HepG2 (cell line): ENCODE data around the gene PYCR2. TPM values are rescaled to one million over a fixed set of nuclear protein-coding genes. Genes with fewer than 3 reads are reported as not detected.

ENCODE experiments used
- ADNP ChIP-seq: sonication (generic); formaldehyde crosslinking; IDR thresholded peaks from 2 replicates; pipeline ENCODE4 v1.4.0; 2020; ENCODE audit warnings: missing genetic modification reagents
- ATRX ChIP-seq: sonication (generic); formaldehyde crosslinking; IDR thresholded peaks from 2 replicates; pipeline ENCODE4 v1.4.0; 2020; ENCODE audit warnings: missing genetic modification reagents, borderline replicate concordance
- CENPBD1 ChIP-seq: sonication (generic); formaldehyde crosslinking; IDR thresholded peaks from 2 replicates; pipeline ENCODE4 v1.8.0; 2022; ENCODE audit warnings: missing genetic modification reagents, low read depth, mild to moderate bottlenecking, borderline replicate concordance
- CTCF ChIP-seq: sonication (generic); formaldehyde crosslinking; IDR thresholded peaks from 2 replicates; pipeline ENCODE4 v1.5.0; 2020; ENCODE audit warnings: mild to moderate bottlenecking, missing genetic modification reagents, moderate library complexity
- FLYWCH1 ChIP-seq: sonication (generic); formaldehyde crosslinking; IDR thresholded peaks from 2 replicates; pipeline ENCODE4 v1.8.1; 2023; ENCODE audit warnings: mild to moderate bottlenecking, missing genetic modification reagents
- KMT2B ChIP-seq: IDR thresholded peaks from 2 replicates; pipeline ENCODE4 v1.6.1; 2016; ENCODE audit warnings: missing genetic modification reagents, missing compliant biosample characterization
- MIER3 ChIP-seq: IDR thresholded peaks from 2 replicates; pipeline ENCODE4 v1.6.1; 2016; ENCODE audit warnings: missing compliant biosample characterization, borderline replicate concordance
- REPIN1 ChIP-seq: sonication (generic); formaldehyde crosslinking; IDR thresholded peaks from 2 replicates; pipeline ENCODE4 v1.8.0; 2022; ENCODE audit warnings: missing genetic modification reagents, low read depth, mild to moderate bottlenecking, borderline replicate concordance
- TCF7L2 ChIP-seq: IDR thresholded peaks from 2 replicates; pipeline ENCODE4 v1.6.1; 2011; ENCODE audit warnings: mild to moderate bottlenecking, low read depth, low read length, moderate library complexity
- TFDP2 ChIP-seq: sonication (generic); formaldehyde crosslinking; IDR thresholded peaks from 2 replicates; pipeline ENCODE4 v1.4.0; 2020; ENCODE audit warnings: missing genetic modification reagents
- ZKSCAN5 ChIP-seq: sonication (generic); formaldehyde crosslinking; IDR thresholded peaks from 2 replicates; pipeline ENCODE4 v1.5.1; 2020; ENCODE audit warnings: mild to moderate bottlenecking, missing genetic modification reagents
- ZMAT5 ChIP-seq: sonication (generic); formaldehyde crosslinking; IDR thresholded peaks from 2 replicates; pipeline ENCODE4 v1.5.0; 2020; ENCODE audit warnings: mild to moderate bottlenecking, low read depth, missing genetic modification reagents, borderline replicate concordance
- ZNF318 ChIP-seq: sonication (generic); formaldehyde crosslinking; IDR thresholded peaks from 2 replicates; pipeline ENCODE4 v1.4.0; 2020; ENCODE audit warnings: mild to moderate bottlenecking, missing genetic modification reagents
- ZNF431 ChIP-seq: sonication (generic); formaldehyde crosslinking; IDR thresholded peaks from 2 replicates; pipeline ENCODE4 v1.9.0; 2022; ENCODE audit warnings: missing genetic modification reagents, low read depth, mild to moderate bottlenecking, borderline replicate concordance
- ZNF772 ChIP-seq: sonication (generic); formaldehyde crosslinking; IDR thresholded peaks from 2 replicates; pipeline ENCODE4 v1.5.0; 2020; ENCODE audit warnings: mild to moderate bottlenecking, missing genetic modification reagents
- ZNF777 ChIP-seq: sonication (generic); formaldehyde crosslinking; IDR thresholded peaks from 2 replicates; pipeline ENCODE4 v1.4.0; 2020; ENCODE audit warnings: missing genetic modification reagents
- ZSCAN30 ChIP-seq: sonication (generic); formaldehyde crosslinking; IDR thresholded peaks from 2 replicates; pipeline ENCODE4 v1.5.0; 2020; ENCODE audit warnings: mild to moderate bottlenecking, missing genetic modification reagents
- polyA plus RNA-seq, 8 experiments: library from polyadenylated mRNA; depleted of rRNA in 3 of 8; stranded (reverse) in 7 of 8; unstranded in 1 of 8; fragments of >200 nt; fragmentation: Illumina TruSeq in 4 of 8; extraction: Trizol in 4 of 8; gene quantifications; 2 replicates each; pipeline versions ENCODE4 v1.2.1 to v1.2.3, GENCODE V29; 2011 to 2016; ENCODE audit warnings: low read depth in 4 of 8, missing spikeins in 1 of 8, mixed read lengths in 1 of 8; ENCODE audit not compliant: insufficient read depth in 1 of 8
- total RNA-seq, 5 experiments: library from RNA; depleted of rRNA; stranded (reverse); fragments of >200 nt; fragmentation: Illumina TruSeq; extraction: Trizol; gene quantifications; 2 replicates each; pipeline ENCODE4 v1.2.3, GENCODE V29; 2016; ENCODE audit warnings: low read depth in 1 of 5

The PYCR2 gene
- total and polyA plus RNA-seq, 2 of the 13 experiments (the other 11 are each of a cell fraction or from before 2014, with no cell fraction given), result 47.2 to 47.8 TPM

DNA sequence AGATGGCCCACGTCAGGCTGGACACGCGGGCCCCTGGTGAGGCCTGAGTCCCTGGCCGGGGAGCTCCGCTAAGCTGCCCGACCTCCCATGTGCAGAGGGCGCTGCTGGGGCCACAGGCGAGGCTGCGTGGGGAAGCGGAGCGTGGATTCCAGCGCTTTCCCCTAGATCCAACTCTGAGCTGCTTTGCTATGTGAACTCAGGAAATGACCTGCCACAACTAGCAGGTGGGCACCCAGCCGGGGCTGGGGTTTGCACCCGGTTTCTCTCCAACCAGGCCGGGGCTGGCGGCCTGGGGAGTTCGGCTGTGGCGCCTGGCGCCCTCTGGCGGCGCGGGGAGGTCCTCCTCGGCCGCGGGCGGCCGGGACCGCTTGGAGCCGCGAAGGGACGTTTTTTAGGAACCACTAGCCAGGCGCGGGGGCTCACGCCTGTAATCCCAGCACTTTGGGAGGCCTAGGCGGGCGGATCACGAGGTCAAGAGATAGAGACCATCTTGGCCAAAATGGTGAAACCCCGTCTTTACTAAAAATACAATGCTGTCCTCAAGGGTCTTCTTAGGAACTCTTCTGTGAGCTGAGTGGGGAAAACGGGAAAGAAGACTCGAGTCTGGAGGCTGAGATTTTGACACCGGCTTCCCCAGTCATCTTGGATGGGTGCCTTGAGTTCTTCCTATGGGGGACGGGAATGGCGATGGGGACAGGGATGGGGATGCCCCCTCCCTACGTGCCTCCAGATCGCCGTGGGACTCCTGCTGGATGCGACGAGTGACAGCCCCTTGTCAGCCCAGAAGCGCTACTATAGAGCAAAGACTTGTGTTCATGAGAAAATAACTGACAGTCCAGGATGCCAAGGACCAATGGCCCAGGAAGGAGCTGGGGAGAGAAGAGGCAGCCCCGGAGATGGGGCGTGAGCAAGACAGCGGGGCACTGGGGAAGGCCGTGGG, 12.6 kb downstream of the PYCR2 start (continued):
- TF ChIP-seq ZNF318, result no peak
- no peak for TF ChIP-seq MIER3 (CRISPR knock-in tag)
- TF ChIP-seq ZMAT5, result no peak
- no peak for TF ChIP-seq ATRX (CRISPR knock-in tag)
- TF ChIP-seq ZKSCAN5 (CRISPR knock-in tag), result no peak
- TF ChIP-seq ZNF777, result no peak
- no peak for TF ChIP-seq TCF7L2
- TF ChIP-seq KMT2B (CRISPR knock-in tag), result no peak
- TF ChIP-seq FLYWCH1 (CRISPR knock-in tag), result no peak
- no peak for TF ChIP-seq ZNF772 (CRISPR knock-in tag)
- TF ChIP-seq ZNF431 (CRISPR knock-in tag), result no peak
- peak; percentile 78 for TF ChIP-seq CTCF (CRISPR knock-in tag)
- TF ChIP-seq REPIN1, result no peak
- TF ChIP-seq TFDP2 (CRISPR knock-in tag), result no peak
- no peak for TF ChIP-seq ADNP (CRISPR knock-in tag)
- no peak for TF ChIP-seq ZSCAN30 (CRISPR knock-in tag)
- no peak for TF ChIP-seq CENPBD1 (CRISPR knock-in tag)
